Heart right ventricle (tissue), 16 donors: ENCODE data around the gene FAM20B. TPM values are rescaled to one million over a fixed set of nuclear protein-coding genes. Genes with fewer than 3 reads are reported as not detected.

Experiments
- ATAC-seq, 8 donors: fragments of 200-7000 bp; cut with Tn5 transposase; one replicate each; pipeline ENCODE4 v1.9.1; 2020; ENCODE audit warnings: mild to moderate bottlenecking in 8 of 8, moderate library complexity in 8 of 8, moderate number of reproducible peaks in 1 of 8
- DNase-seq, 2 donors: peaks; one replicate each; pipeline ENCODE4 v3.0.0-alpha.2; 2020
- H3K27ac ChIP-seq, 10 donors: fragments of 200-600 bp; sonication (generic) in 2 of 10; one replicate each; pipeline versions ENCODE4 v1.5.0 to v1.8.0; 2020 to 2022; ENCODE audit warnings: mild to moderate bottlenecking in 3 of 10
- H3K27me3 ChIP-seq, 7 donors: fragments of 200-600 bp; one replicate each; pipeline ENCODE4 v1.8.0; 2021 to 2022; ENCODE audit warnings: mild to moderate bottlenecking in 2 of 7
- H3K36me3 ChIP-seq, 9 donors: fragments of 200-600 bp; sonication (generic) in 1 of 9; one replicate each; pipeline versions ENCODE4 v1.5.0 to v1.8.0; 2020 to 2022; ENCODE audit warnings: mild to moderate bottlenecking in 2 of 9
- H3K4me1 ChIP-seq, 9 donors: fragments of 200-600 bp; sonication (generic) in 1 of 9; one replicate each; pipeline versions ENCODE4 v1.5.0 to v1.8.0; 2020 to 2022; ENCODE audit warnings: mild to moderate bottlenecking in 4 of 9
- H3K4me3 ChIP-seq, 10 donors: fragments of 200-600 bp; sonication (generic) in 2 of 10; one replicate each; pipeline versions ENCODE4 v1.5.0 to v1.8.0; 2020 to 2022; ENCODE audit warnings: mild to moderate bottlenecking in 7 of 10, moderate library complexity in 2 of 10
- H3K9me3 ChIP-seq, 11 donors: fragments of 200-600 bp in 10 of 11; sonication (generic) in 2 of 11; one replicate each; pipeline versions ENCODE4 v1.5.0 to v1.8.0; 2013 to 2022; ENCODE audit warnings: mild to moderate bottlenecking in 2 of 11, control low read depth in 1 of 11, moderate library complexity in 1 of 11
- CTCF ChIP-seq, 9 donors: fragments of 200-600 bp; sonication (generic) in 2 of 9; IDR thresholded peaks; one replicate each; pipeline versions ENCODE4 v1.5.0 to v1.8.0; 2021 to 2022; ENCODE audit warnings: antibody characterized with exemption in 9 of 9, mild to moderate bottlenecking in 5 of 9, moderate library complexity in 1 of 9
- WGBS, 2 donors: extraction: QIAGEN DNeasy Blood & Tissue Kit; methylation state at CpG; one replicate each; pipeline ENCODE4 v1.1.7; 2013; ENCODE audit warnings: inconsistent platforms in 1 of 2; 5-methylcytosine and 5-hydroxymethylcytosine counted together
- intact Hi-C, 10 donors: fragments of 100-400 bp; cut with DNase I; formaldehyde crosslinking; loops; one replicate each; pipeline versions ENCODE4 v1.11.1 to v1.14.2; 2022
- polyA plus RNA-seq, 2 donors: library from polyadenylated mRNA; stranded (reverse); fragments of 200-250 nt; gene quantifications; one replicate each; pipeline ENCODE4 v1.2.3, GENCODE V29; 2013
- total RNA-seq, 10 donors: library from RNA; stranded (reverse); fragmentation: NEBNext Ultra II Directional in 3 of 10; extraction: Animal tissue kit (Norgen Biotek cat#: 25700) in 3 of 10; gene quantifications; one replicate each; pipeline versions ENCODE4 v1.2.1 to v1.2.4, GENCODE V29; 2021 to 2023
- donor health status: Arrhythmogenic right ventricular cardiomyopathy.
- donor health status: ischemic (EF 13 %, LVEDD 7.1; RV severe dilation, severe dysfunction).
- donor health status: healthy with polysubstance abuse.
- donor health status: DM: no; HTN: yes; CAD: no.
- donor health status: DM: no; HTN: no; CAD: no.
- donor health status: ischemic (EF 25% LVEDD 6.9; RV normal size, moderate dysfunction).
- donor health status: ischemic (EF 25% LVEDD 5.7; RV mildly dilated, moderate dysfunction).
- donor health status: healthy.
- donor health status: DM: yes; HTN: yes; CAD: no.
- donor health status: Ischemic cardiomyopathy.
- donor health status: ischemic (EF 35%, LVEDD 5.7; RV mildly dilated, moderate dysfunction).
- donor health status: nonischemic (EF 11% LVEDD 7.7; RV severe dilation, severe dysfunction).
- donor health status: DM: yes; HTN: yes; CAD: no.
- donor health status: PGD.
- donor health status: ischemic (EF 29% LVEDD 5.4; RV normal size, mild dysfunction).
- donor health status: nonischemic (EF 23%, LVEDD 6.1; RV moderate dilation, normal function).

The FAM20B gene
- total and polyA plus RNA-seq, 12 donors: 11.9 to 63.4 (median 50.3) TPM

- Histone ChIP-seq H3K27ac (no peak overlapping the region), H3K27me3 (no peaks in the 10 kb centered on the region), H3K4me3 (no peak overlapping the region), H3K9me3 (no peaks in the 10 kb centered on the region), H3K4me1 (peaks cover 0 to 55% (median 21%) of the 10 kb centered on the region in 9 donors), H3K36me3 (peaks cover 0 to 65% (median 2%) of the 10 kb centered on the region in 9 donors)
- ATAC-seq (no peak), DNase-seq (no peak)
- TF ChIP-seq CTCF (IDR thresholded peaks at IDR 0.05): no peak
- 94 to 96% methylated on average over 1 of the region's 1 CpG for WGBS, 2 donors
- intact Hi-C loops: loop anchor here in 8 of 10 donors (5.0 to 10.0 kb wide), 5 partner anchors 60 to 242 kb away; partner anchors contain the start of genes AXDND1 (in 3 of the 8) and SOAT1 (in 2 of the 8)
Observed at GRCh38 chr1:179124873-179125272, 99.2 kb downstream of the FAM20B start.

Other genes with a start within 250 kb of the FAM20B start
- gene ANGPTL1, start 154.8 kb upstream of the FAM20B start, total RNA-seq: 10 to 100 TPM in 8 of 10 donors, 1 to 10 TPM in 2; 6.9 to 35.2 (median 13.5) TPM
- gene ANGPTL1, start 154.8 kb upstream of the FAM20B start, polyA plus RNA-seq: 10 to 100 TPM in 1 of 2 donors, 1 to 10 TPM in 1; 6.1 to 20.1 TPM
- gene TOR3A, start 56.2 kb downstream of the FAM20B start, total RNA-seq: 10 to 100 TPM in 6 of 10 donors, 1 to 10 TPM in 4; 6.8 to 18.0 (median 10.9) TPM
- 10 to 100 TPM in 1 of 2 donors, 1 to 10 TPM in 1; 5.9 to 16.8 TPM for gene TOR3A, start 56.2 kb downstream of the FAM20B start, polyA plus RNA-seq
- gene ABL2, start 203.8 kb downstream of the FAM20B start, total RNA-seq: 10 to 100 TPM in 9 of 10 donors, 1 to 10 TPM in 1; 7.9 to 14.4 (median 11.3) TPM
- gene ABL2, start 203.8 kb downstream of the FAM20B start, polyA plus RNA-seq: 1 to 10 TPM; 2.5 TPM